ENCODE data around the gene PRKRIP1.
A peak's percentile ranks its signal among the peaks of the same experiment; 100 is the strongest.
"Not testable (repeated sequence)": the region's sequence is repeated elsewhere in the genome, so short reads cannot be mapped to it uniquely, and the experiment has no call there.

PRKRIP1 gene

GRCh38 chr7:102432442-102433218 lies 36.5 kb downstream of the PRKRIP1 start:
- DNase-seq, result peak; percentile 30 to 55

- DNase-seq, result peak; percentile 86 to 91
Measured at GRCh38 chr7:102433219-102434038, 37.3 kb downstream of the PRKRIP1 start, which contains the start of gene ORAI2. Gene ORAI2, plus strand, starts transcription at chr7:102433575. Its CDS starts 5,382 bp downstream, at chr7:102438957.

GRCh38 chr7:102434039-102434486 lies 37.9 kb downstream of the PRKRIP1 start:
- DNase-seq, result no peak

GRCh38 chr7:102436118-102436517 lies 40.0 kb downstream of the PRKRIP1 start:
- no peak for DNase-seq

- DNase-seq, result no peak
Measured at GRCh38 chr7:102439963-102440795, 44.0 kb downstream of the PRKRIP1 start.

- DNase-seq, result no peak
Measured at GRCh38 chr7:102444961-102445673, 49.0 kb downstream of the PRKRIP1 start.

GRCh38 chr7:102445674-102446071 lies 49.5 kb downstream of the PRKRIP1 start:
- no peak for DNase-seq

GRCh38 chr7:102446387-102447156 lies 50.4 kb downstream of the PRKRIP1 start:
- DNase-seq, result no peak

GRCh38 chr7:102447311-102447710 lies 51.1 kb downstream of the PRKRIP1 start:
- no peak for DNase-seq

GRCh38 chr7:102449136-102449535 lies 53.0 kb downstream of the PRKRIP1 start:
- no peak for DNase-seq

- DNase-seq, result peak; percentile 56 to 68
Measured at GRCh38 chr7:102450242-102450641, 54.1 kb downstream of the PRKRIP1 start.

- DNase-seq, result no peak
Measured at GRCh38 chr7:102451371-102452054, 55.4 kb downstream of the PRKRIP1 start.

GRCh38 chr7:102452451-102452850 lies 56.3 kb downstream of the PRKRIP1 start:
- no peak for DNase-seq

GRCh38 chr7:102453319-102453718 lies 57.2 kb downstream of the PRKRIP1 start:
- DNase-seq, result no peak

- DNase-seq, result no peak
Measured at GRCh38 chr7:102454468-102454867, 58.3 kb downstream of the PRKRIP1 start.

- DNase-seq, result not testable (repeated sequence)
Measured at GRCh38 chr7:102454932-102455331, 58.8 kb downstream of the PRKRIP1 start.

GRCh38 chr7:102455596-102455995 lies 59.4 kb downstream of the PRKRIP1 start:
- DNase-seq, result no peak

- no peak for DNase-seq
Measured at GRCh38 chr7:102456327-102456726, 60.2 kb downstream of the PRKRIP1 start.

- DNase-seq, result no peak
Measured at GRCh38 chr7:102457352-102457924, 61.3 kb downstream of the PRKRIP1 start.

GRCh38 chr7:102459221-102459844 lies 63.2 kb downstream of the PRKRIP1 start:
- DNase-seq, result no peak

Data from CD4-positive, alpha-beta T cell treated with Interferon alpha-2 for 1 hour (primary cell).